Gastroesophageal sphincter (tissue), 4 donors: ENCODE results near the gene WFIKKN1. TPM values are rescaled to one million over a fixed set of nuclear protein-coding genes. Genes with fewer than 3 reads are reported as not detected.
A peak's percentile ranks its signal among the peaks of the same experiment; 100 is the strongest.

Experiments used
- ATAC-seq: fragments of 150-250 bp; one replicate; pipeline ENCODE4 v1.9.1; 2016; ENCODE audit warnings: mild to moderate bottlenecking, moderate library complexity
- H3K27ac ChIP-seq, 4 donors: fragments of 200-600 bp; sonication (generic) in 3 of 4; 1 replicate in 3 of 4; 2 replicates in 1 of 4; pipeline ENCODE4 v1.5.1; 2016 to 2019
- H3K27me3 ChIP-seq: fragments of 200-600 bp; sonication (generic); one replicate; pipeline ENCODE4 v1.5.1; 2019
- H3K36me3 ChIP-seq, 2 donors: fragments of 200-600 bp; sonication (generic); one replicate each; pipeline ENCODE4 v1.5.1; 2019; ENCODE audit warnings: control low read depth in 1 of 2
- H3K4me1 ChIP-seq, 3 donors: fragments of 200-600 bp; sonication (generic); 1 replicate in 2 of 3; 2 replicates in 1 of 3; pipeline ENCODE4 v1.5.1; 2016 to 2019; ENCODE audit warnings: control low read depth in 2 of 3
- H3K4me3 ChIP-seq, 2 donors: fragments of 200-600 bp; sonication (generic); one replicate each; pipeline ENCODE4 v1.5.1; 2019; ENCODE audit warnings: mild to moderate bottlenecking in 1 of 2, moderate library complexity in 1 of 2
- H3K9me3 ChIP-seq, 3 donors: fragments of 200-600 bp; sonication (generic); one replicate each; pipeline ENCODE4 v1.5.1; 2017 to 2019; ENCODE audit warnings: control low read depth in 2 of 3
- EP300 ChIP-seq: sonication (generic); formaldehyde crosslinking; IDR thresholded peaks from one replicate; pipeline ENCODE4 v1.6.1; 2017; ENCODE audit warnings: antibody characterized with exemption, mild to moderate bottlenecking
- POLR2A ChIP-seq, 2 donors: fragments of 450-650 bp; IDR thresholded peaks; one replicate each; pipeline ENCODE4 v1.6.1; 2017; ENCODE audit warnings: antibody characterized with exemption in 2 of 2, mild to moderate bottlenecking in 2 of 2, moderate library complexity in 1 of 2
- POLR2AphosphoS5 ChIP-seq: sonication (generic); formaldehyde crosslinking; IDR thresholded peaks from one replicate; pipeline ENCODE4 v1.6.1; 2017; ENCODE audit warnings: antibody characterized with exemption
- WGBS, 2 donors: methylation state at CpG; one replicate each; pipeline ENCODE4 v1.1.5; 2018; ENCODE audit warnings: low coverage in 1 of 2; 5-methylcytosine and 5-hydroxymethylcytosine counted together
- total RNA-seq, 4 donors: library from RNA; depleted of rRNA; stranded (reverse); fragments of >200 nt; gene quantifications; one replicate each; pipeline ENCODE4 v1.1.0, GENCODE V29; 2016
- TF ChIP-seq, protein P1 (sequence below), 4 experiments: fragments of 200-600 bp in 2 of 4; fragments of 450-650 bp in 2 of 4; sonication (generic) in 1 of 4; IDR thresholded peaks; one replicate each; pipeline ENCODE4 v1.5.1; 2017 to 2019; ENCODE audit warnings: antibody characterized with exemption in 4 of 4, mild to moderate bottlenecking in 2 of 4, moderate library complexity in 2 of 4

WFIKKN1 gene
- total RNA-seq, 4 donors from 2014 or later, result 0.17 to 0.93 (median 0.35) TPM; not detected in 1

DNA sequence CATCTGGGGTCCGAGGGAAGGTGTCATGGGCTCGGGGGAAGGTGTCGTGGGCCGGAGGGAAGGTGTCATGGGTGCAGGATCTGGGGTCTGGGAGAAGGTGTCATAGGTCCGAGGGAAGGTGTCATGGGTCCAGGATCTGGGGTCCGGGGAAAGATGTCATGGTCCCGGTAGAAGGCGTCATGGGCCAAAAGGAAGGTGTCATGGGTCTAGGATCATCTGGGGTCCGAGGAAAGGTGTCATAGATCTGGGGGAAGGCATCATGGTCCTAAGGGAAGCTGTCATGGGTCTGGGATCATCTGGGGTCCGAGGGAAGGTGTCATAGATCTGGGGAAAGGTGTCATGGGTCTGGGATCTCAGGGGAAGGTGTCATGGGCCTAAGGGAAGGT, 40.0 kb upstream of the WFIKKN1 start:
- Histone ChIP-seq H3K27me3 (peaks cover 6% of the 10 kb centered on the region), H3K4me1 (peaks cover 0 to 63% (median 18%) of the 10 kb centered on the region in 3 donors), H3K4me3 (peak overlapping the region; percentile 89 to 96), H3K9me3 (no peaks in the 10 kb centered on the region), H3K27ac (peak overlapping the region in 2 of 4 donors; percentile 90 to 99), H3K36me3 (peaks cover 0 to 20% of the 10 kb centered on the region in 2 donors)
- 28 to 58% methylated on average over 7 to 9 of the region's 10 CpGs for WGBS, 2 donors
- ATAC-seq, result no peak
- TF ChIP-seq POLR2AphosphoS5, result no peak
- TF ChIP-seq, protein P1, sequence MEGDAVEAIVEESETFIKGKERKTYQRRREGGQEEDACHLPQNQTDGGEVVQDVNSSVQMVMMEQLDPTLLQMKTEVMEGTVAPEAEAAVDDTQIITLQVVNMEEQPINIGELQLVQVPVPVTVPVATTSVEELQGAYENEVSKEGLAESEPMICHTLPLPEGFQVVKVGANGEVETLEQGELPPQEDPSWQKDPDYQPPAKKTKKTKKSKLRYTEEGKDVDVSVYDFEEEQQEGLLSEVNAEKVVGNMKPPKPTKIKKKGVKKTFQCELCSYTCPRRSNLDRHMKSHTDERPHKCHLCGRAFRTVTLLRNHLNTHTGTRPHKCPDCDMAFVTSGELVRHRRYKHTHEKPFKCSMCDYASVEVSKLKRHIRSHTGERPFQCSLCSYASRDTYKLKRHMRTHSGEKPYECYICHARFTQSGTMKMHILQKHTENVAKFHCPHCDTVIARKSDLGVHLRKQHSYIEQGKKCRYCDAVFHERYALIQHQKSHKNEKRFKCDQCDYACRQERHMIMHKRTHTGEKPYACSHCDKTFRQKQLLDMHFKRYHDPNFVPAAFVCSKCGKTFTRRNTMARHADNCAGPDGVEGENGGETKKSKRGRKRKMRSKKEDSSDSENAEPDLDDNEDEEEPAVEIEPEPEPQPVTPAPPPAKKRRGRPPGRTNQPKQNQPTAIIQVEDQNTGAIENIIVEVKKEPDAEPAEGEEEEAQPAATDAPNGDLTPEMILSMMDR (IDR thresholded peaks at IDR 0.05), result no peak
- no peak for TF ChIP-seq POLR2A (IDR thresholded peaks at IDR 0.05)
- TF ChIP-seq EP300, result no peak

DNA sequence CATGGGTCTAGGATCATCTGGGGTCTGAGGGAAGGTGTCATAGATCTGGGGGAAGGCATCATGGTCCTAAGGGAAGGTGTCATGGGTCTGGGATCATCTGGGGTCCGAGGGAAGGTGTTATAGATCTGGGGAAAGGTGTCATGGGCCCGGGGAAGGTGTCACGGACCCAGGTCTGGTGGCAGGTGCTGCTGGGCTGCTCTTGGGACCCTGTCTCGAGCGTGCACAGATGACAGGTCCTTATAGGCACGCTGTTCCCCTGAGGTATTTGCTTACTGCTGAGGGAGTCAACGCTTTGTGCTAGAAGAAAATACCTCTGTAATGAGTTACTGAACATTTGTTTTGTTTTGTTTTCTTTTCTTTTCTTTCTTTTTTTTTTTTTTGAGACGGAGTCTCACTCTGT, 39.6 kb upstream of the WFIKKN1 start:
- Histone ChIP-seq H3K4me1 (peaks cover 0 to 61% (median 18%) of the 10 kb centered on the region in 3 donors), H3K4me3 (peak overlapping the region in 1 of 2 donors; percentile 96), H3K27ac (no peak overlapping the region), H3K27me3 (peaks cover 1% of the 10 kb centered on the region), H3K36me3 (peaks cover 0 to 21% of the 10 kb centered on the region in 2 donors), H3K9me3 (no peaks in the 10 kb centered on the region)
- no peak for ATAC-seq
- no peak for TF ChIP-seq EP300
- 84 to 85% methylated on average over 7 of the region's 8 CpGs for WGBS, 2 donors

DNA sequence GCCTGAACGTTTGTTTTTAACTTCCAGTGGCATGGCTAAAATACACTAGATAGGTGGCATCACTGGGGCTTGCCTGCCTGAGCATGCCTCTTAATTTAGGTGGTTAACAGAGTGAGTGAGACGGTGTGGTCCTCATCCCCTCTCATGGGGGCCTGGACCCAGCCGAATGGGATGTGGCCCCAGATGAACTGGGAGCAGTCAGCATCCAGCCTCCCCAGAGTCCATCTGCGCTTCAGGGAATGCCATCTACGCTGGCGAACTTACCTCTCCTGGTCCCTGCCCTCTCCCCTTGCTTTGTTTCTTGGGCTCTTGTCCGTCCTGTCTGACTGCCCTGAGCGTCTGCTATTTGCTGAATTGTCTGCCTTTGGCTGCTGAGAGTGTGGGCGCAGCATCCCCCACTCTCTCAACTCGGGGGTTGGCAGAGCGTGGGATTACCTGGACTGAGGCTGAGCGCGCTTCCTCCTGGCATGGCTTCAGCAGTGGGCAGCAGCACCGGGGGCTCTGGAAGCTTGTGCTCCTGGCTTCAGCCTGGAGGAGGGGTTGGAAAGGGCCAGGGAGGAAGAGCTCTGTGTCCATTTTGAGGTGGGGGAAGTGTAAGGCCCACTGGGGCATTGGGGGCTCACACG, 38.8 kb upstream of the WFIKKN1 start:
- Histone ChIP-seq H3K9me3 (no peaks in the 10 kb centered on the region), H3K4me3 (no peak overlapping the region), H3K27me3 (no peaks in the 10 kb centered on the region), H3K36me3 (peaks cover 0 to 29% of the 10 kb centered on the region in 2 donors), H3K4me1 (peaks cover 0 to 55% (median 18%) of the 10 kb centered on the region in 3 donors), H3K27ac (peak overlapping the region in 1 of 4 donors; percentile 33)
- TF ChIP-seq POLR2AphosphoS5, result no peak
- TF ChIP-seq POLR2A (IDR thresholded peaks at IDR 0.05), result no peak
- no peak for TF ChIP-seq EP300
- TF ChIP-seq, protein P1 (IDR thresholded peaks at IDR 0.05), result no peak
- ATAC-seq, result no peak
- 94 to 100% methylated on average over 1 to 10 of the region's 15 CpGs for WGBS, 2 donors

DNA sequence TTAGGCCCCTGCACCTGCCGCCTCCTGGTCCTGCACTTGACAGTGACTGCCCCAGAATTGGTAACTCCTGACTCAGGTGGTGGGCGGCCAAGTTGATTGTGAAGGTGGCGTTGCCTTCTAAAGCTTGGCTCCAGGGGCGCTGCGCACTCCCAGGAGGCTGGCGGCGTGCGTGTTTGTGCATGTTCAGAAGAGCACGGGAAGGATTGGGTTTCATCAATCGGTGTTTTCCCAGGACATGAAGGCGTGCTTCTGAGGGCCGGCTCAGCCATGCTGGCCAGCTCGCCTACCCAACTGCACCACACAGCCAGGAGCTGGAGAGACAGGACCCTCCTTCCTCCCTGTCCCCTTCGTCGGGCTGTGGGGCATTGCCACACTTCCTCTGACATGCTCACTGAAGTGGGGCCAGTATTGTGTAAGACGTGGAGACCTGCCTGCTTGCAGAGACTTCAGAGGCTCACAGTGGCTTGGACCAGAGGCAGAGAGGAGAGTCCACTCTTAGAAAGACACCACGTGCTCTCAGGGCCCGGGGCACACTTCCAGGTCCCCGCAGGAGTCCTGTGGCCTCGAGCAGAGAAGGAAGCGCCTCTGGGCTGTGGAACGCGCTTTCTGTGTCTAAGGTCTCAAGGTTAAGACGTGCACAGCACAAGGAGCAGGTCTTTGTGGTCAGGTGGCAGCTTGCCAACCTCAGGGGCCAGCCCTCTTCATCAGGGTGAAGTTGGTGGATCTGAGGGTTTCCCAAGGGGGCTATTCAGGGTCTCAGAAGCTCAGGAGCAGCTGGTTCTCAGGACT, 38.1 kb upstream of the WFIKKN1 start:
- TF ChIP-seq POLR2A (IDR thresholded peaks at IDR 0.05) (no peak), POLR2AphosphoS5 (no peak), EP300 (no peak)
- TF ChIP-seq, protein P1 (IDR thresholded peaks at IDR 0.05), result no peak
- Histone ChIP-seq H3K4me1 (peaks cover 0 to 48% (median 13%) of the 10 kb centered on the region in 3 donors), H3K27me3 (no peaks in the 10 kb centered on the region), H3K27ac (peak overlapping the region in 1 of 4 donors; percentile 33), H3K9me3 (no peaks in the 10 kb centered on the region), H3K36me3 (peaks cover 0 to 31% of the 10 kb centered on the region in 2 donors), H3K4me3 (no peak overlapping the region)
- no peak for ATAC-seq
- 57% methylated on average over 12 of the region's 24 CpGs; no CpG with 5 or more reads in 1 of the 2 donors for WGBS, 2 donors

DNA sequence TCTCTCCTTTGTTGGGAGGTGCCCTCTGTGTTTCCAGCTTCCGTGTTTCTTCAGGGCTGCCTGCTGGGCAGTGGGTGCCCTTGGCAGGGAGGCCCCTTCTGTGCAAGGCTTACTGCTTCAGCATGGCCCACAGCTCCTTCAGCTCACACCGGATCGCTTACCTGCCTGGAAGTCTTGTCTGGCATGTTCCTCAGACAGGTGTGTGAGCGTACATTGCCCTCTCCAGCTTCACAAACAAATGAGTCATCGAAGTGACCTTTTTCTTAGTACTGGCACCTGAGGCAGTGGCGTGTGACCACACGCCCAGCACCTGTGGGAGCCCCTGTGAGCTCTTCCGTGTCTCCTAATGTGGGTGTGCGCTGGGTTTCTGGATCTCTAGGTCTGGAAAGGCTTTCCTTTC, 37.4 kb upstream of the WFIKKN1 start:
- ATAC-seq, result no peak
- WGBS, 2 donors, result 85 to 89% methylated on average over 5 of the region's 9 CpGs
- no peak overlapping the region for H3K4me3 ChIP-seq
- no peaks in the 10 kb centered on the region for H3K9me3 ChIP-seq
- peaks cover 0 to 41% (median 6%) of the 10 kb centered on the region in 3 donors for H3K4me1 ChIP-seq
- H3K27me3 ChIP-seq, result no peaks in the 10 kb centered on the region
- no peak overlapping the region for H3K27ac ChIP-seq
- TF ChIP-seq POLR2A (IDR thresholded peaks at IDR 0.05), result no peak
- no peak for TF ChIP-seq POLR2AphosphoS5
- H3K36me3 ChIP-seq, result peaks cover 0 to 31% of the 10 kb centered on the region in 2 donors
